Thoracic aorta (tissue), 2 donors: ENCODE results near the gene FKBP14. TPM values are rescaled to one million over a fixed set of nuclear protein-coding genes. Genes with fewer than 3 reads are reported as not detected.

ENCODE experiments used
- ATAC-seq: fragments of 150-250 bp; one replicate; pipeline ENCODE4 v1.8.0; 2017; ENCODE audit warnings: low read depth; ENCODE audit not compliant: insufficient number of reproducible peaks, low FRiP score
- DNase-seq: peaks from one replicate; pipeline ENCODE4 v3.0.0-alpha.2; 2020; ENCODE audit warnings: low spot score
- H3K27ac ChIP-seq, 2 donors: fragments of 200-600 bp; sonication (generic); 1 replicate in 1 of 2; 2 replicates in 1 of 2; pipeline ENCODE4 v1.5.1; 2016; ENCODE audit warnings: mild to moderate bottlenecking in 2 of 2, moderate library complexity in 2 of 2
- H3K27me3 ChIP-seq: fragments of 200-600 bp; sonication (generic); replicated peaks from 2 replicates; pipeline ENCODE4 v1.6.0; 2016; ENCODE audit warnings: mild to moderate bottlenecking; ENCODE audit not compliant: insufficient read depth
- H3K36me3 ChIP-seq: fragments of 200-600 bp; sonication (generic); one replicate; pipeline ENCODE4 v1.5.1; 2016
- H3K4me1 ChIP-seq, 2 donors: fragments of 200-600 bp; sonication (generic); 1 replicate in 1 of 2; 2 replicates in 1 of 2; pipeline versions ENCODE4 v1.5.1 to v1.6.0; 2016; ENCODE audit warnings: low read depth in 2 of 2, mild to moderate bottlenecking in 1 of 2; ENCODE audit not compliant: control insufficient read depth in 1 of 2
- H3K4me3 ChIP-seq: fragments of 200-600 bp; sonication (generic); 2 replicates; pipeline ENCODE4 v1.5.1; 2016; ENCODE audit warnings: mild to moderate bottlenecking
- H3K9me3 ChIP-seq: fragments of 200-600 bp; sonication (generic); 2 replicates; pipeline ENCODE4 v1.5.1; 2016
- total RNA-seq, 2 donors: library from RNA; depleted of rRNA; stranded (reverse); fragments of >200 nt; gene quantifications; one replicate each; pipeline versions ENCODE4 v1.1.0 to v1.2.3, GENCODE V29; 2016
- TF ChIP-seq, protein P1 (sequence below): fragments of 200-600 bp; sonication (generic); IDR thresholded peaks from one replicate; pipeline ENCODE4 v1.5.1; 2019; ENCODE audit warnings: antibody characterized with exemption

The FKBP14 gene
- total RNA-seq, 2 donors from 2014 or later: 12.6 to 15.2 TPM

DNA sequence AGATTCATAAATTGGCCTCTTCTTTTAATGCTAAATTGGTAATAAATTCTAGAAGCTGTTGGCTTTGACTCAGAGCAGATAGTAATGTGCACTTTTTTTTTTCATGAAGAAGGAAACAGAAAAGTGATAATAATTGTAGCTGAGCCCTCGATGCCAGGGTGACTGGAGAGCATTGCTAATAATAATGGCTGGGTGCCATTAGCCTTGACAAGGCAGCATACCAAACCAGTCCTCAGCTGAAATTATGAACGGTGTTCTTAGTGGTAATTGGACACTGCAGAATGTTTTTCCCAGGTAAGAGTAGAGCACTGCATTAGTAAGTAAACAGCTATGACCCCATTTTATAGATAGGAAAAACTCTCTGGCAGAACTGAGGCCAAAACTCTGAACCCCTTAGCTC lies 20.6 kb upstream of the FKBP14 start:
- Histone ChIP-seq H3K9me3 (no peaks in the 10 kb centered on the region), H3K27ac (no peak overlapping the region), H3K4me1 (no peaks in the 10 kb centered on the region), H3K4me3 (no peak overlapping the region), H3K36me3 (no peaks in the 10 kb centered on the region), H3K27me3 (no peaks in the 10 kb centered on the region)
- ATAC-seq (no peak), DNase-seq (no peak)
- TF ChIP-seq, protein P1, sequence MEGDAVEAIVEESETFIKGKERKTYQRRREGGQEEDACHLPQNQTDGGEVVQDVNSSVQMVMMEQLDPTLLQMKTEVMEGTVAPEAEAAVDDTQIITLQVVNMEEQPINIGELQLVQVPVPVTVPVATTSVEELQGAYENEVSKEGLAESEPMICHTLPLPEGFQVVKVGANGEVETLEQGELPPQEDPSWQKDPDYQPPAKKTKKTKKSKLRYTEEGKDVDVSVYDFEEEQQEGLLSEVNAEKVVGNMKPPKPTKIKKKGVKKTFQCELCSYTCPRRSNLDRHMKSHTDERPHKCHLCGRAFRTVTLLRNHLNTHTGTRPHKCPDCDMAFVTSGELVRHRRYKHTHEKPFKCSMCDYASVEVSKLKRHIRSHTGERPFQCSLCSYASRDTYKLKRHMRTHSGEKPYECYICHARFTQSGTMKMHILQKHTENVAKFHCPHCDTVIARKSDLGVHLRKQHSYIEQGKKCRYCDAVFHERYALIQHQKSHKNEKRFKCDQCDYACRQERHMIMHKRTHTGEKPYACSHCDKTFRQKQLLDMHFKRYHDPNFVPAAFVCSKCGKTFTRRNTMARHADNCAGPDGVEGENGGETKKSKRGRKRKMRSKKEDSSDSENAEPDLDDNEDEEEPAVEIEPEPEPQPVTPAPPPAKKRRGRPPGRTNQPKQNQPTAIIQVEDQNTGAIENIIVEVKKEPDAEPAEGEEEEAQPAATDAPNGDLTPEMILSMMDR: no peak

DNA sequence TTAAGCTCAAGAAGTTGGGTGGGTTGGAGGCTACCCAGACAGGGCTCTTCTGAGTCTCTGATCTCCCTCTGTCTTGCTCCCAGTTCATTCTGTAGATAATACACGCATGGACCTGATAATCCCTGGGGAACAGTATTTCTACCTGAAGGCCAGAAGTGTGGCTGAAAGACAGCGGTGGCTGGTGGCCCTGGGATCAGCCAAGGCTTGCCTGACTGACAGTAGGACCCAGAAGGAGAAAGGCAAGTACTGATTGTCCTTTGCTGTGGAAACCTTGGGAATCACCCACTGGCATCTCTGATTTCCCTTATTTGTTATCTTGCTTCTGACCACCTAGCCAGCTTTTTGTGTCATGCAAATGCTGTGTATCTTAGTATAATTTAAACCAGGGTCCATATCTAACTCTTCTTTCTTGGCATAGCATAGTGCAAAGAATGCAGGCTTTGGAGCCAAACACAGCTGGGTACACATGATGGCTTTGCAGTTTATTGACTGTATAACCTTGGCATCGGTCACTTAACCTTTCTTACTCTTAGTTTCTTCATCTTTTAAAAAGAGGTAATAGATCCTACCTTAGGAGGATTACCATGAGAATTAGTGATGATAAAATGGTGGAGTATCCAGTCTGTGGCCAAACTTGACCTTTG lies 19.7 kb upstream of the FKBP14 start:
- Histone ChIP-seq H3K27me3 (no peaks in the 10 kb centered on the region), H3K9me3 (no peaks in the 10 kb centered on the region), H3K4me1 (no peaks in the 10 kb centered on the region), H3K36me3 (no peaks in the 10 kb centered on the region), H3K4me3 (no peak overlapping the region), H3K27ac (no peak overlapping the region)
- ATAC-seq (no peak), DNase-seq (no peak)
- TF ChIP-seq, protein P1: no peak

DNA sequence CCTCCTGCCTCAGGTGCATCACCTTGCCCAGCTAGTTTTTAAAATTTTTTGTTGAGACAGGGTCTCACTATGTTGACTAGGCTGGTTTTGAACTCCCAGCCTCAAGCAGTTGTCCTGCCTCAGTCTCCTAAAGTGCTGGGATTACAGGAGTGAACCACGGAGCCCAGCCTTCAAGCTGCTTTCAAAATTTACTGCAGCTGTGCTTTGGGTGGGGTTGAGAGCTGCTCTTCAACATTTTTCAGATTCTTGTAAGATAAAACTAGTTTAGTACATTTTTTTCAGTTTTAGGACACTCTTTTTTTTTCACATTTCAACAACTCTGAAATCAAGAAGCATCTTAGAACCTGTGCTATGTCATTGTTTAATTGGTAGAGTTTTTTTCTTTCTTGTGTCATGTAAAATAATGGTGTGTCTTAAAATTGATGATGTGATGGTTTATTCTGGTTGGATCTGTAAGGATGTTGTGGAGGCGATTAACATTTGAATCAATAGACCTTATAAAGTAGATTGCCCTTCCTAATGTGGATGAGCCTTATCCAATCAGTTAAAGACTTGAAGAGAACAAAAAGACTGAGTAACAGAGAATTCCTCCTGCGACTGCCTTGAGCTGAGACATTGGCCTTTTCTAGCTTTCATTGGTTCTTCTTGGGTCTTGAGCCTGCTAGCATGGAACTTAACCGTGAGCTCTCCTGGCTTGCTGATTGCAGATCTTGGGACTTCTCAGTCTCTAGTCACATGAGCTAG lies 15.2 kb upstream of the FKBP14 start:
- TF ChIP-seq, protein P1: no peak
- Histone ChIP-seq H3K36me3 (no peaks in the 10 kb centered on the region), H3K27ac (no peak overlapping the region), H3K4me3 (no peak overlapping the region), H3K9me3 (no peaks in the 10 kb centered on the region), H3K4me1 (peaks cover 3 to 6% of the 10 kb centered on the region in 2 donors), H3K27me3 (no peaks in the 10 kb centered on the region)
- DNase-seq: no peak
- ATAC-seq: no peak

DNA sequence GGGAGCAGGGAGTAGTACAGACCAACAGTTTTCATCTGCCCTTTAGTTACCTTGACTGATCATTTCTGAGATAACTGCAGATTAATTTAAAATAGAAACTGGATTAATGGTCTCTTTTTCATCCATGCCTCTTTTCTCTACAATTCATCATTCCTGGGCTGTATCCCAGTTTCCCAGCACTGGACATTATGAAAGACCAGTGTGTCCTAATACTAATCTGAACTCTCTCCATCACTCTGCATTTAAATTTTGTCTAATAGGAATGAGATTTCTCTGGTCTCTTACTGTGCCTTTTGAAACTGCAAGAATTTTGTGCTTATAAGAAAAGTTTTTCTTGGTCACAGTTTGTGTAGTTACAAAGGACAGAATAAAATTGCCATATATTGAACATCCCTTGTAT lies 14.4 kb upstream of the FKBP14 start:
- DNase-seq (no peak), ATAC-seq (no peak)
- Histone ChIP-seq H3K4me3 (no peak overlapping the region), H3K36me3 (no peaks in the 10 kb centered on the region), H3K4me1 (peaks cover 3 to 6% of the 10 kb centered on the region in 2 donors), H3K27ac (no peak overlapping the region), H3K27me3 (no peaks in the 10 kb centered on the region), H3K9me3 (no peaks in the 10 kb centered on the region)
- TF ChIP-seq, protein P1: no peak

DNA sequence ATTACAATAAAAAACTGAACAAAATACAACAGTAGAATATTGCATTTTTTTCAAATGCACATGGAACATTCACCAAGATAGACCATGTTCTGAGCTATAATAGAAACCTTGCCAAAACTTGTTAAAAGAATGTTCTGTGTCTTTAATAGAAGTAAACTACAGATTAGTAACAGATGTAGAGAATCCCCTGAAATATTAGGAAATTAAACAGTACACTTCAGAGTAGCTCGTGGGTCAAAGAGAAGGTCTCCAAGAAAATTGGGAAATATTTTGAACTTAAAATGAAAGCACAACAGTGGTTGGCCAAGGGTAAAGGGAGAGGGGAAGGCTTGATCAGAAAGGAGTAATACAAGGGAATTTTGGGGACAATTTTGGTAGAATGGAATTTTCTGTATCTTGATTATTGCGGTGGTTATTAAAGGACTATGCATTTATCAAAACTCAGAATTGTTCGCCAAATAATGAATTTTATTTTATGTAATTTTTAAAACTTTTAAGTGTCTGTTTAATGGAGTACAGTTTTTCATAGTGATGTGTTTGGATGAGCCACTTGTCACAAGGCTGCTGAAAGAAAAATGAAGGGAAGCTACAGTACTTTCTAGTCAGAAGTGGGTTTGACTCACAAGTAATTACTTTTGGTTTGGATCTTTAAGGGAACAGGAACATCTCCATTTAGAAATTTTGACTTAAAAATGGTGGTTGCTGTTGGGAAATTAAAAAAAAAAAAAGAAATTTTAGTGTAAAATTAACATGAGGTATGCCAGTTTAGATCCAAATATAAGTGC lies 11.9 kb upstream of the FKBP14 start:
- H3K36me3 ChIP-seq: no peaks in the 10 kb centered on the region
- no peak overlapping the region for H3K4me3 ChIP-seq
- TF ChIP-seq, protein P1: no peak
- H3K27me3 ChIP-seq: no peaks in the 10 kb centered on the region
- H3K9me3 ChIP-seq: no peaks in the 10 kb centered on the region
- H3K4me1 ChIP-seq: peaks cover 4 to 6% of the 10 kb centered on the region in 2 donors
- DNase-seq (no peak), ATAC-seq (no peak)
- H3K27ac ChIP-seq: no peak overlapping the region
